H9 (cell line): ENCODE measurements around the gene GIT2. TPM values are rescaled to one million over a fixed set of nuclear protein-coding genes. Genes with fewer than 3 reads are reported as not detected.

Source experiments
- DNase-seq: peaks from one replicate; pipeline ENCODE4 v3.0.0-alpha.2; 2017
- H2AFZ ChIP-seq: one replicate; pipeline ENCODE4 v1.6.1; 2013; ENCODE audit warnings: mild to moderate bottlenecking, low read length, control low read depth, moderate library complexity
- H2AK5ac ChIP-seq: 2 replicates; pipeline ENCODE4 v1.6.1; 2013; ENCODE audit warnings: low read length, control low read depth, mixed read lengths; ENCODE audit not compliant: insufficient read length
- H2BK120ac ChIP-seq: one replicate; pipeline ENCODE4 v1.6.1; 2013; ENCODE audit warnings: low read depth, mild to moderate bottlenecking, low read length, control low read depth, inconsistent platforms; ENCODE audit not compliant: poor library complexity, severe bottlenecking
- H2BK12ac ChIP-seq: 2 replicates; pipeline ENCODE4 v1.6.1; 2013; ENCODE audit warnings: low read length, control low read depth, mixed read lengths, low read depth; ENCODE audit not compliant: insufficient read length
- H2BK15ac ChIP-seq: 2 replicates; pipeline ENCODE4 v1.6.1; 2013; ENCODE audit warnings: low read depth, low read length, control low read depth
- H2BK20ac ChIP-seq: one replicate; pipeline ENCODE4 v1.6.1; 2013; ENCODE audit warnings: low read depth, mild to moderate bottlenecking, low read length, control low read depth, inconsistent platforms; ENCODE audit not compliant: poor library complexity, severe bottlenecking
- H2BK5ac ChIP-seq: 2 replicates; pipeline ENCODE4 v1.6.1; 2013; ENCODE audit warnings: low read length, control low read depth, mixed read lengths; ENCODE audit not compliant: insufficient read length
- H3K14ac ChIP-seq: 2 replicates; pipeline ENCODE4 v1.6.1; 2013; ENCODE audit warnings: low read length, control low read depth; ENCODE audit not compliant: insufficient read depth
- H3K18ac ChIP-seq: 2 replicates; pipeline ENCODE4 v1.6.1; 2013; ENCODE audit warnings: low read depth, mild to moderate bottlenecking, mixed read lengths, low read length, control low read depth; ENCODE audit not compliant: insufficient read length
- H3K23ac ChIP-seq: 2 replicates; pipeline ENCODE4 v1.6.1; 2013; ENCODE audit warnings: low read length, control low read depth, mixed read lengths, low read depth; ENCODE audit not compliant: insufficient read length
- H3K23me2 ChIP-seq: 2 replicates; pipeline ENCODE4 v1.6.1; 2013; ENCODE audit warnings: low read depth, mild to moderate bottlenecking, mixed read lengths, low read length, control low read depth; ENCODE audit not compliant: insufficient read length, poor library complexity, severe bottlenecking
- H3K27ac ChIP-seq: 2 replicates; pipeline ENCODE4 v1.5.1; 2013; ENCODE audit warnings: low read length, control low read depth, mixed read lengths, low read depth; ENCODE audit not compliant: insufficient read length
- H3K27me3 ChIP-seq: 2 replicates; pipeline ENCODE4 v1.6.1; 2013; ENCODE audit warnings: low read length, control low read depth, inconsistent platforms; ENCODE audit not compliant: insufficient read depth
- H3K4ac ChIP-seq: 2 replicates; pipeline ENCODE4 v1.6.1; 2013; ENCODE audit warnings: low read depth, mild to moderate bottlenecking, control low read depth, inconsistent platforms, low read length, moderate library complexity
- H3K4me1 ChIP-seq: 2 replicates; pipeline ENCODE4 v1.6.1; 2013; ENCODE audit warnings: low read length, control low read depth, inconsistent platforms; ENCODE audit not compliant: insufficient read depth
- H3K4me2 ChIP-seq: 2 replicates; pipeline ENCODE4 v1.6.1; 2013; ENCODE audit warnings: low read length, control low read depth, mixed read lengths; ENCODE audit not compliant: insufficient read length, insufficient read depth
- H3K56ac ChIP-seq: 2 replicates; pipeline ENCODE4 v1.6.1; 2013; ENCODE audit warnings: low read depth, mild to moderate bottlenecking, mixed read lengths, low read length, control low read depth; ENCODE audit not compliant: insufficient read length
- H3K79me1 ChIP-seq: 2 replicates; pipeline ENCODE4 v1.6.1; 2013; ENCODE audit warnings: low read depth, mild to moderate bottlenecking, moderate library complexity, low read length, control low read depth, inconsistent platforms; ENCODE audit not compliant: insufficient read depth, poor library complexity, severe bottlenecking
- H3K79me2 ChIP-seq: 2 replicates; pipeline ENCODE4 v1.6.1; 2013; ENCODE audit warnings: low read length, control low read depth, inconsistent platforms; ENCODE audit not compliant: insufficient read depth
- H3K9ac ChIP-seq: 2 replicates; pipeline ENCODE4 v1.6.1; 2013; ENCODE audit warnings: low read length, control low read depth, mixed read lengths; ENCODE audit not compliant: insufficient read length; ENCODE audit errors: extremely low read depth
- H3K9me3 ChIP-seq: one replicate; pipeline ENCODE4 v1.6.1; 2013; ENCODE audit warnings: low read depth, low read length, inconsistent platforms; ENCODE audit not compliant: control insufficient read depth
- H3T11ph ChIP-seq: one replicate; pipeline ENCODE4 v1.6.1; 2013; ENCODE audit warnings: mild to moderate bottlenecking, low read length, control low read depth, inconsistent platforms
- H4K20me1 ChIP-seq: one replicate; pipeline ENCODE4 v1.6.1; 2013; ENCODE audit not compliant: control insufficient read depth, insufficient read length, insufficient read depth
- H4K5ac ChIP-seq: 2 replicates; pipeline ENCODE4 v1.6.1; 2013; ENCODE audit warnings: low read depth, mild to moderate bottlenecking, mixed read lengths, low read length, control low read depth; ENCODE audit not compliant: insufficient read length
- H4K8ac ChIP-seq: replicated peaks from 2 replicates; pipeline ENCODE4 v1.6.1; 2013; ENCODE audit warnings: low read length, control low read depth, mixed read lengths, low read depth; ENCODE audit not compliant: insufficient read length
- H4K91ac ChIP-seq: 2 replicates; pipeline ENCODE4 v1.6.1; 2013; ENCODE audit warnings: low read depth, mild to moderate bottlenecking, moderate library complexity, mixed read lengths, low read length, control low read depth; ENCODE audit not compliant: insufficient read length
- H3K27ac Mint-ChIP-seq, 3 experiments: 2 replicates in 2 of 3; 3 replicates in 1 of 3; pipeline ENCODE4 v1.8.0; 2020 to 2021; ENCODE audit warnings: mixed read lengths in 3 of 3, mild to moderate bottlenecking in 1 of 3, moderate library complexity in 1 of 3
- H3K27me3 Mint-ChIP-seq: 2 replicates; pipeline ENCODE4 v1.8.0; 2021; ENCODE audit warnings: low read depth, mild to moderate bottlenecking, moderate library complexity, mixed read lengths
- H3K36me3 Mint-ChIP-seq, 3 experiments: 2 replicates in 2 of 3; 3 replicates in 1 of 3; pipeline ENCODE4 v1.8.0; 2020 to 2021; ENCODE audit warnings: low read depth in 3 of 3, mixed read lengths in 3 of 3; ENCODE audit not compliant: insufficient read depth in 1 of 3
- H3K4me1 Mint-ChIP-seq, 2 experiments: 2 replicates each; pipeline ENCODE4 v1.8.0; 2020; ENCODE audit warnings: mixed read lengths in 2 of 2
- H3K4me3 Mint-ChIP-seq, 2 experiments: 2 replicates in 1 of 2; 3 replicates in 1 of 2; pipeline ENCODE4 v1.8.0; 2020 to 2021; ENCODE audit warnings: mild to moderate bottlenecking in 2 of 2, mixed read lengths in 2 of 2, moderate library complexity in 1 of 2
- H3K9me3 Mint-ChIP-seq, 2 experiments: 2 replicates in 1 of 2; 3 replicates in 1 of 2; pipeline ENCODE4 v1.8.0; 2020; ENCODE audit warnings: mild to moderate bottlenecking in 2 of 2, mixed read lengths in 2 of 2, moderate library complexity in 1 of 2
- CTCF ChIP-seq: fragments of 200-600 bp; sonication (generic); conservative IDR thresholded peaks from 3 replicates; pipeline ENCODE4 v1.8.0; 2021; ENCODE audit warnings: antibody characterized with exemption, mild to moderate bottlenecking
- WGBS: extraction: QIAGEN DNeasy Blood & Tissue Kit; methylation state at CpG from one replicate; pipeline ENCODE4 v1.1.7; 2013; ENCODE audit warnings: missing lambda C conversion rate, low lambda C conversion rate, mixed read lengths; ENCODE audit not compliant: insufficient read length; ENCODE audit errors: extremely low coverage; 5-methylcytosine and 5-hydroxymethylcytosine counted together
- total RNA-seq: library from RNA; stranded (reverse); gene quantifications from 2 replicates; pipeline ENCODE4 v1.2.1, GENCODE V29; 2021

Gene GIT2
- total RNA-seq, 1 experiment from 2014 or later, result 27.0 TPM

DNA sequence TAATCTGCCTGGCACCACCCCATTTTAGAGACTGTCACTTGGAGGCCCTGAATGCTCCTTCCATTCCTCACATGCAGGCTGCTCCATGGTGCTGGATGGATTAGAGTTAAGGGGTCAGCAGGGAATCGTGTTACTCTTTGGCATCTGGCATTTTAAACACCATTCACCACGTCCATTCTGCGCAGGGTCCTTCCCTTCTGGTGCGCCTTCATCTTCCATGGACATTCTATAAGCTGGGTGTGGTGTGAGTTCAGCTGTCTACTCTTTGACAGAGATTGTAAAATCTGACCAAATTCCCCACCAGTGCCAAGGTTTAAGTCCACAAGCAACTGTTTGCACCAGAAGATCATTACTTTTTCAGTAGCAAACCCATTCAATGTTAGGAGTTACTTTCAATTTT lies 47.8 kb downstream of the GIT2 start:
- no peak overlapping the region for H3K9ac ChIP-seq
- H2AFZ ChIP-seq, result no peak overlapping the region
- H3K14ac ChIP-seq, result no peak overlapping the region
- peaks cover 4% of the 10 kb centered on the region for H4K20me1 ChIP-seq
- H3K56ac ChIP-seq, result no peak overlapping the region
- H3K27ac Mint-ChIP-seq, result no peak overlapping the region
- no peak overlapping the region for H4K91ac ChIP-seq
- no peaks in the 10 kb centered on the region for H3K79me2 ChIP-seq
- peaks cover 9 to 46% (median 34%) of the 10 kb centered on the region in 3 experiments; a peak in 5 of 7 replicates for H3K36me3 Mint-ChIP-seq
- peaks cover 3% of the 10 kb centered on the region for H3K23me2 ChIP-seq
- no peak overlapping the region for H2BK5ac ChIP-seq
- no peak overlapping the region for H2BK15ac ChIP-seq
- no peak for DNase-seq
- H3K9me3 ChIP-seq, result no peaks in the 10 kb centered on the region
- no peak for TF ChIP-seq CTCF
- H3K4me3 Mint-ChIP-seq, result no peak overlapping the region
- no peak overlapping the region for H2BK20ac ChIP-seq
- WGBS, result no CpG with 5 or more reads among the region's 4 CpGs
- H3K4ac ChIP-seq, result no peak overlapping the region
- no peaks in the 10 kb centered on the region for H3K79me1 ChIP-seq
- H3K27me3 Mint-ChIP-seq, result no peaks in the 10 kb centered on the region
- no peak overlapping the region for H3T11ph ChIP-seq
- H2BK120ac ChIP-seq, result no peak overlapping the region
- no peak overlapping the region for H3K27ac ChIP-seq
- H3K4me1 ChIP-seq, result peaks cover 9% of the 10 kb centered on the region; the same call in 1 of the 2 replicates
- H4K5ac ChIP-seq, result no peak overlapping the region
- no peak overlapping the region for H3K18ac ChIP-seq
- no peak overlapping the region for H3K23ac ChIP-seq
- no peak overlapping the region for H2AK5ac ChIP-seq
- H3K27me3 ChIP-seq, result no peaks in the 10 kb centered on the region
- no peak overlapping the region for H3K4me2 ChIP-seq
- H3K9me3 Mint-ChIP-seq, result no peaks in the 10 kb centered on the region
- H2BK12ac ChIP-seq, result no peak overlapping the region
- H3K4me1 Mint-ChIP-seq, result peaks cover 37 to 40% of the 10 kb centered on the region in 2 experiments
- H4K8ac ChIP-seq, result no peak overlapping the region
